HG02938 (cell line): Measurements from ENCODE around the gene POLE3.
"Not testable (repeated sequence)": the region's sequence is repeated elsewhere in the genome, so short reads cannot be mapped to it uniquely, and the experiment has no call there.

ENCODE experiments used
- ATAC-seq: cut with Tn5 transposase; IDR thresholded peaks from one replicate; pipeline ENCODE4 v1.9.1; 2021; ENCODE audit warnings: mild to moderate bottlenecking, moderate library complexity; ENCODE audit not compliant: unreplicated experiment

The POLE3 gene

GRCh38 chr9:113406353-113406752 lies 4.1 kb downstream of the POLE3 start:
- ATAC-seq: not testable (repeated sequence)

- ATAC-seq: no peak
These were observed 6.8 kb downstream of the POLE3 start for GRCh38 chr9:113403646-113404045.

GRCh38 chr9:113401027-113401792 lies 9.3 kb downstream of the POLE3 start, which contains the start of gene ALAD:
Gene ALAD, minus strand, starts transcription at chr9:113401284. Its CDS starts 7,725 bp downstream, at chr9:113393559.
- ATAC-seq: peak; percentile 96

- no peak for ATAC-seq
These were observed 10.8 kb downstream of the POLE3 start for GRCh38 chr9:113399646-113400200.

- ATAC-seq: no peak
These were observed 11.7 kb downstream of the POLE3 start for GRCh38 chr9:113398796-113399195.

GRCh38 chr9:113397203-113397631 lies 13.3 kb downstream of the POLE3 start:
- no peak for ATAC-seq

GRCh38 chr9:113395000-113395861 lies 15.2 kb downstream of the POLE3 start:
- no peak for ATAC-seq

- no peak for ATAC-seq
These were observed 17.2 kb downstream of the POLE3 start for GRCh38 chr9:113393281-113393680.

GRCh38 chr9:113391917-113392316 lies 18.6 kb downstream of the POLE3 start:
- ATAC-seq: no peak

- ATAC-seq: no peak
These were observed 20.1 kb downstream of the POLE3 start for GRCh38 chr9:113390192-113390960.

GRCh38 chr9:113389451-113389850 lies 21.0 kb downstream of the POLE3 start:
- no peak for ATAC-seq

- no peak for ATAC-seq
These were observed 21.6 kb downstream of the POLE3 start for GRCh38 chr9:113388833-113389232.

- no peak for ATAC-seq
These were observed 22.8 kb downstream of the POLE3 start for GRCh38 chr9:113387560-113388230.

GRCh38 chr9:113386571-113387393 lies 23.7 kb downstream of the POLE3 start:
- no peak for ATAC-seq

GRCh38 chr9:113381909-113382411 lies 28.5 kb downstream of the POLE3 start:
- ATAC-seq: no peak

GRCh38 chr9:113381441-113381840 lies 29.0 kb downstream of the POLE3 start:
- ATAC-seq: not testable (repeated sequence)

GRCh38 chr9:113380869-113381378 lies 29.6 kb downstream of the POLE3 start:
- no peak for ATAC-seq

- not testable (repeated sequence) for ATAC-seq
These were observed 30.7 kb downstream of the POLE3 start for GRCh38 chr9:113379829-113380210.
